A673 (cell line): ENCODE results near the gene PHC2. TPM values are rescaled to one million over a fixed set of nuclear protein-coding genes. Genes with fewer than 3 reads are reported as not detected.

Experiments
- BruUV-seq: library from RNA; stranded (reverse); fragments of 400-500 nt; replicated peaks from 2 replicates; lab custom pipeline; 2021; lab: Mats Ljungman, UMichigan
- CTCF ChIA-PET: fragments of 300-600 bp; sonication (Branson Sonifier 250); formaldehyde crosslinking; loops from one replicate; lab custom pipeline; 2022; ENCODE audit warnings: antibody characterized with exemption; lab: Charles Lee
- POLR2A ChIA-PET: fragments of 300-600 bp; sonication (Branson Sonifier 250); formaldehyde crosslinking; loops from one replicate; lab custom pipeline; 2022; ENCODE audit warnings: antibody characterized with exemption; ENCODE audit not compliant: low non-redundant PET; lab: Charles Lee
- DNase-seq: peaks from one replicate; pipeline ENCODE4 v3.0.0-alpha.2; 2015; ENCODE audit warnings: low spot score
- H3K27ac ChIP-seq: fragments of 200-600 bp; sonication (generic); 2 replicates; pipeline ENCODE4 v1.5.1; 2016; ENCODE audit warnings: mixed run types, low read depth, mild to moderate bottlenecking, mixed read lengths, antibody characterized with exemption, low read length; ENCODE audit not compliant: poor library complexity, severe bottlenecking
- H3K27me3 ChIP-seq: fragments of 200-600 bp; sonication (generic); replicated peaks from 2 replicates; pipeline ENCODE4 v1.6.1; 2017; ENCODE audit warnings: mixed run types, low read depth, mild to moderate bottlenecking, mixed read lengths, antibody characterized with exemption, low read length; ENCODE audit not compliant: insufficient read depth, poor library complexity
- H3K36me3 ChIP-seq: fragments of 200-600 bp; sonication (generic); 2 replicates; pipeline ENCODE4 v1.6.1; 2016; ENCODE audit warnings: mixed run types, mild to moderate bottlenecking, mixed read lengths, antibody characterized with exemption, low read length; ENCODE audit not compliant: insufficient read depth, poor library complexity, severe bottlenecking
- H3K4me1 ChIP-seq: fragments of 200-600 bp; sonication (generic); 2 replicates; pipeline ENCODE4 v1.6.1; 2017; ENCODE audit warnings: mixed run types, mild to moderate bottlenecking, mixed read lengths, antibody characterized with exemption, low read length; ENCODE audit not compliant: insufficient read depth, poor library complexity, severe bottlenecking
- H3K4me3 ChIP-seq: fragments of 200-600 bp; sonication (generic); 2 replicates; pipeline ENCODE4 v1.5.1; 2016; ENCODE audit warnings: low read depth, mixed run types, mild to moderate bottlenecking, mixed read lengths, low read length; ENCODE audit not compliant: poor library complexity, severe bottlenecking
- H3K9me3 ChIP-seq: fragments of 200-600 bp; sonication (generic); 2 replicates; pipeline ENCODE4 v1.6.1; 2016; ENCODE audit warnings: mixed run types, low read depth, mild to moderate bottlenecking, mixed read lengths, antibody characterized with exemption, low read length; ENCODE audit not compliant: poor library complexity, severe bottlenecking
- CTCF ChIP-seq: fragments of 300-800, 200-600 bp; sonication (generic); conservative IDR thresholded peaks from 2 replicates; pipeline ENCODE4 v1.5.1; 2017; ENCODE audit warnings: low read depth, mild to moderate bottlenecking, antibody characterized with exemption, low read length, moderate library complexity, mixed read lengths
- EZH2 ChIP-seq: fragments of 200-600 bp; sonication (generic); IDR thresholded peaks from 2 replicates; pipeline ENCODE4 v1.6.1; 2017; ENCODE audit warnings: borderline replicate concordance, low read depth, mild to moderate bottlenecking, mixed read lengths, antibody characterized with exemption, low read length; ENCODE audit not compliant: poor library complexity, severe bottlenecking
- intact Hi-C: fragments of 100-400 bp; cut with micrococcal nuclease; formaldehyde crosslinking; loops from one replicate; pipeline ENCODE4 v1.10.0; 2022; ENCODE audit not compliant: unreplicated experiment
- total RNA-seq: library from RNA; stranded (reverse); gene quantifications from 2 replicates; pipeline ENCODE4 v1.2.3, GENCODE V29; 2021

The PHC2 gene
- total RNA-seq, 1 experiment from 2014 or later, result 136 TPM

DNA sequence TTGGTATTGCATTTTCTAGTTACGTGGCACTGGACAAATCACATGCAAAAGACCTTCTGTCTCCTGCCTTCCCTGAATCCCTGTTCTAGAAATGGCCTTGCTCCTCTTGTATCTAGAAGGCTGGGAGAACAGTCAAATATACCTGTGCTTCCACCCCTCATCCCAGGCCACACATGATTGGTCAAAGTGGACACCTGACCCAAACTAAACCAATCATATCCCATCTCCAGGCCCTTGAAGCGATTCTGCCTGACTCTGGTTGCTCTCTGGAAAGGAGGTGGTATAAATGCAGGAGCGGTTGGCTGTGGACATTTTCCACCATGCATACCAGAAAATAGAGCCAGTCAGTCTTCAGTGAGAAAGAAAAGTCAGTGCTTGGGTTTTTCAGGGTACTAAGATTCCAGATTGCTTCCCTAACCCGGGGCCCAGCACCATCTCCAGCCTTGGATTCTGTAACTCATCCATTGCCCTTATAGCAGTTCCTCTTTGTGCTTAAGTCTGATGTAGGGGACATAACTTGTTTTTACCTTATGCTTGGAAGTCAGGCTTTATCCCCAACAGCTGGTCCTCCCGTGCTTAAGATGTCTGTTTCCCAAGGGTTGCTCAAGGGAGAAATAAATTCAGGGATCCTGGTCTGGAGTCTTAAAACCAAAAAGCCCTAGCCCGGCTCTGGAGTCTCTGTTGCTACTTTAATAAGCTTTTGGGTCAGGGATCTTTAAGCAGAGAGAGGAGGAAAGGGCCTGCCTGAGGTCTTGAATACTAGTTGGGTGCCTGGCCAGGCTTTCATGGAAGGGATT is 7.7 kb upstream of the PHC2 start:
- POLR2A ChIA-PET, result no interaction called here
- TF ChIP-seq CTCF (no peak), EZH2 (no peak)
- CTCF ChIA-PET, result no interaction called here

DNA sequence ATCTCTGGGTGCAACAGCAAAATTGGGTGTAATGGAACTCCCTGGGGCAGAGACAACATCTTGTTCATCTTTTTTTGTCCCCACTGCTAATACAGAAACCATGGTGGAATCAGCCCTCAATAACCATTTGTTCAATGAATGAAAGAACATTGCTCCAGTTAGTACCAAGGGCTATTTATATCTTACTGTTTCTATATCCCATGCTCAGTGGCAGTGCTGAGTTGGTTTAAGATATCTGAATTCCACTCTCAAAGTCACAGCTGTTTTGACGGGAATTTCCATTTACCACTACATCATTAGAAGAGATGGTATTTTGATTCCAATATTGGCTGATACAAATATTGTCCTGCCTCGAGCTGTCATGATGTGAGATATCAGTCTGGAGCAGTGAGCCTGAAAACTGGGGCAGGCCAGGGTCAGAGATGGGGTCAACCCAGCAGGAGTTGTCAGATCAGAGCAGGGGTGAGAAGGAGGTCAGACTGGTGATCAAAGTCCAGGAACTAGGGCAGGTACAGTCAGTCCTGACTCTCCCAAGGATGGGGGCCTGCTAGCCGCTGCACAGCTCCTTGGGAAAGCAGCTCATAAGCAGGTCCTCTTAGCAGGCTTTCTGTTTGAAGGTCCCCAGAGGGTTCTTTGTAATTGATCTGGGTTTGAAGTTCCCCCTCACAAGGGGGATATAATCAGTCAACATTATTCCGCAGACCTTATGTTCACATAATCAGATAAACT is 5.8 kb upstream of the PHC2 start:
- Histone ChIP-seq H3K4me3 (no peak overlapping the region), H3K9me3 (no peaks in the 10 kb centered on the region), H3K27ac (no peak overlapping the region), H3K27me3 (no peaks in the 10 kb centered on the region), H3K36me3 (no peaks in the 10 kb centered on the region), H3K4me1 (peaks cover 55% of the 10 kb centered on the region)
- ChIA-PET POLR2A (no interaction called here), CTCF (no interaction called here)
- no peak for DNase-seq
- no peak for TF ChIP-seq EZH2
- no peak for TF ChIP-seq CTCF
- BruUV-seq, result no TSS peak
- intact Hi-C loops, result no loop called here

More for the DNA sequence above, 7.7 kb upstream of the PHC2 start:
- BruUV-seq, result no TSS peak
- Histone ChIP-seq H3K27ac (no peak overlapping the region), H3K4me3 (no peak overlapping the region), H3K4me1 (peaks cover 55% of the 10 kb centered on the region), H3K9me3 (no peaks in the 10 kb centered on the region), H3K27me3 (no peaks in the 10 kb centered on the region), H3K36me3 (no peaks in the 10 kb centered on the region)
- intact Hi-C loops, result no loop called here
- no peak for DNase-seq

DNA sequence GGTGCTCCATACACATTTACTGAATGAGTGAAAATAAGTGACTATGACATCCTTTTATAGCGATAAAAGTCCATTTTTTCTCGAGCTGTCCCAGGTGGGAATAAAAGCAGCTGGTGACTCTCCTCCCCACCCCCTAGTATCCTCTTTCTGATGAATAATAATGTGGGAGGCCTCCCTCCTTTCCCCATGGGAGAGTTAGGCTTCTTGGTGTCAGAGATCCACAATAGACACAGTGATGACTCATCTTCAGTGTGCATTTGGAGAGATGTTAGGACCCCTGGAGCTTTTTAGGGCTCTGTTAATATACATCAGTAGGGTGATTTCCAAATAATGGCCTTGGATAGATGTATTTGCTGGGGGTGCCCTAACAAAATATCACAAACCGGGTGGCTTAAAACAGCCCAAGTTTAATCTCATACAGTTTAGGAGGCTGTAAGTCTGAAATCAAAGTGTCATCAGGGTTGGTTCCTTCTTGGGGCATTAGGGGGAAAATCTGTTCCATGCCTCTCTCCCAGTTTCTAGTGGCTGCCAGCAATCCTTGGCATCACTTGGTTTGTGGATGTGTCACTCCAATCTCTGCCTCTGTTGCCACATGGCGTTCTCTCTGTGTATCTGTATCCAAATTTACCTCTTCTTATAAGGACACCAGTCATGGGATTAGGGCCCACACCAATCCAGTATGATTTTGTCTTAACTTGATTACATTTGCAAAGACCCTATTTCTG is 4.4 kb upstream of the PHC2 start:
- no TSS peak for BruUV-seq
- peak overlapping the region; percentile 65 for H3K27ac ChIP-seq
- H3K36me3 ChIP-seq, result no peaks in the 10 kb centered on the region
- peaks cover 61% of the 10 kb centered on the region for H3K4me1 ChIP-seq
- DNase-seq, result peak; percentile 97
- no peaks in the 10 kb centered on the region for H3K27me3 ChIP-seq
- H3K4me3 ChIP-seq, result no peak overlapping the region
- POLR2A ChIA-PET, result no interaction called here
- no peaks in the 10 kb centered on the region for H3K9me3 ChIP-seq
- intact Hi-C loops, result no loop called here
- TF ChIP-seq CTCF, result no peak
- no peak for TF ChIP-seq EZH2
- CTCF ChIA-PET, result no interaction called here
